CD4-positive, alpha-beta T cell (primary cell): Measurements from ENCODE around the gene KRTAP1-5. TPM values are rescaled to one million over a fixed set of nuclear protein-coding genes. Genes with fewer than 3 reads are reported as not detected.

Experiments used
- ATAC-seq: fragments of 200-7000 bp; cut with Tn5 transposase; one replicate; pipeline ENCODE4 v1.10.0; 2022; ENCODE audit warnings: mild to moderate bottlenecking; ENCODE audit not compliant: poor library complexity
- CTCF ChIA-PET: fragments of 350-600 bp; sonication (Branson Sonifier 250); formaldehyde crosslinking; loops from one replicate; lab custom pipeline; 2021; ENCODE audit warnings: antibody characterized with exemption, inconsistent platforms; lab: Charles Lee
- POLR2A ChIA-PET: fragments of 350-600 bp; sonication (Branson Sonifier 250); formaldehyde crosslinking; loops from one replicate; lab custom pipeline; 2021; ENCODE audit warnings: antibody characterized with exemption, inconsistent platforms; lab: Charles Lee
- DNase-seq, 14 experiments: peaks; one replicate each; pipeline ENCODE4 v3.0.0-alpha.2; 2013 to 2020; ENCODE audit warnings: mixed read lengths in 2 of 14
- H3K27ac ChIP-seq, 2 donors: one replicate each; pipeline versions ENCODE4 v1.5.1 to v1.7.0; 2013; ENCODE audit warnings: low read length in 2 of 2, low read depth in 1 of 2, mild to moderate bottlenecking in 1 of 2
- H3K27me3 ChIP-seq, 2 experiments: 1 replicate in 1 of 2; 2 replicates in 1 of 2; pipeline versions ENCODE4 v1.6.1 to v1.7.0; 2013; ENCODE audit warnings: low read length in 2 of 2, control low read depth in 1 of 2, mild to moderate bottlenecking in 1 of 2, moderate library complexity in 1 of 2; ENCODE audit not compliant: insufficient read depth in 2 of 2, control insufficient read depth in 1 of 2
- H3K36me3 ChIP-seq: one replicate; pipeline ENCODE4 v1.6.1; 2013; ENCODE audit warnings: low read length, control low read depth; ENCODE audit not compliant: insufficient read depth
- H3K4me1 ChIP-seq: one replicate; pipeline ENCODE4 v1.6.1; 2013; ENCODE audit warnings: low read length, control low read depth; ENCODE audit not compliant: insufficient read depth
- H3K4me3 ChIP-seq: one replicate; pipeline ENCODE4 v1.5.1; 2013; ENCODE audit warnings: mild to moderate bottlenecking, low read length, moderate library complexity
- H3K9me3 ChIP-seq, 2 experiments: 1 replicate in 1 of 2; 2 replicates in 1 of 2; pipeline versions ENCODE4 v1.6.1 to v1.7.0; 2013; ENCODE audit warnings: low read length in 2 of 2, mild to moderate bottlenecking in 2 of 2, control low read depth in 1 of 2, moderate library complexity in 1 of 2; ENCODE audit not compliant: control insufficient read depth in 1 of 2, insufficient read depth in 1 of 2
- H3K27ac Mint-ChIP-seq: one replicate; pipeline ENCODE4 v1.8.0; 2020; ENCODE audit warnings: mixed read lengths
- H3K27me3 Mint-ChIP-seq: one replicate; pipeline ENCODE4 v1.8.0; 2021; ENCODE audit warnings: mixed read lengths
- H3K36me3 Mint-ChIP-seq: one replicate; pipeline ENCODE4 v1.8.0; 2021; ENCODE audit warnings: low read depth, mixed read lengths
- H3K4me1 Mint-ChIP-seq: one replicate; pipeline ENCODE4 v1.8.0; 2021; ENCODE audit warnings: low read depth, mixed read lengths
- H3K4me3 Mint-ChIP-seq: one replicate; pipeline ENCODE4 v1.8.0; 2020; ENCODE audit warnings: mild to moderate bottlenecking, mixed read lengths
- H3K9me3 Mint-ChIP-seq: one replicate; pipeline ENCODE4 v1.8.0; 2020; ENCODE audit warnings: mixed read lengths
- CTCF ChIP-seq: fragments of 200-600 bp; IDR thresholded peaks from one replicate; pipeline ENCODE4 v1.8.0; 2022; ENCODE audit warnings: antibody characterized with exemption, mild to moderate bottlenecking
- intact Hi-C, 2 experiments: fragments of 100-400 bp; cut with DNase I in 1 of 2; cut with micrococcal nuclease in 1 of 2; formaldehyde crosslinking; loops; one replicate each; pipeline versions ENCODE4 v1.15.1 to v1.9.0; 2023 to 2025; cut with DNase I, micrococcal nuclease
- total RNA-seq, 174 experiments: library from RNA in 2 of 174; stranded (reverse) in 2 of 174; gene quantifications; one replicate each; pipeline ENCODE4 v1.2.3 and lab custom pipeline; 2021 to 2026

Gene KRTAP1-5
- total RNA-seq, 2 experiments from 2014 or later: not detected

- no peak for TF ChIP-seq CTCF
- no peak overlapping the region for H3K27ac Mint-ChIP-seq
- H3K4me1 Mint-ChIP-seq: no peaks in the 10 kb centered on the region
- no peaks in the 10 kb centered on the region for H3K36me3 ChIP-seq
- no peak for ATAC-seq
- ChIA-PET POLR2A (no interaction called here), CTCF (no interaction called here)
- H3K4me3 Mint-ChIP-seq: no peak overlapping the region
- H3K27ac ChIP-seq: no peak overlapping the region
- no peak for DNase-seq
- no peaks in the 10 kb centered on the region for H3K27me3 ChIP-seq
- intact Hi-C loops: no loop called here
- no peak overlapping the region for H3K4me3 ChIP-seq
- no peaks in the 10 kb centered on the region for H3K4me1 ChIP-seq
- H3K36me3 Mint-ChIP-seq: no peaks in the 10 kb centered on the region
- H3K27me3 Mint-ChIP-seq: peaks cover 39% of the 10 kb centered on the region
- H3K9me3 ChIP-seq: no peaks in the 10 kb centered on the region
- peaks cover 7% of the 10 kb centered on the region for H3K9me3 Mint-ChIP-seq
Measured at GRCh38 chr17:41054025-41054424, 27.0 kb upstream of the KRTAP1-5 start.

GRCh38 chr17:41052566-41052965 lies 25.6 kb upstream of the KRTAP1-5 start:
- H3K4me1 Mint-ChIP-seq: no peaks in the 10 kb centered on the region
- Histone ChIP-seq H3K27ac (no peak overlapping the region), H3K4me3 (no peak overlapping the region), H3K27me3 (peaks cover 0 to 5% of the 10 kb centered on the region in 2 experiments), H3K9me3 (no peaks in the 10 kb centered on the region), H3K36me3 (no peaks in the 10 kb centered on the region), H3K4me1 (no peaks in the 10 kb centered on the region)
- no peaks in the 10 kb centered on the region for H3K36me3 Mint-ChIP-seq
- ATAC-seq (no peak), DNase-seq (no peak)
- no peak overlapping the region for H3K4me3 Mint-ChIP-seq
- H3K27ac Mint-ChIP-seq: no peak overlapping the region
- ChIA-PET POLR2A (no interaction called here), CTCF (no interaction called here)
- H3K9me3 Mint-ChIP-seq: peaks cover 5% of the 10 kb centered on the region
- intact Hi-C loops: no loop called here
- peaks cover 41% of the 10 kb centered on the region for H3K27me3 Mint-ChIP-seq
- no peak for TF ChIP-seq CTCF

GRCh38 chr17:41049110-41049509 lies 22.1 kb upstream of the KRTAP1-5 start:
- Histone ChIP-seq H3K4me1 (no peaks in the 10 kb centered on the region), H3K27ac (no peak overlapping the region), H3K4me3 (no peak overlapping the region), H3K36me3 (no peaks in the 10 kb centered on the region), H3K27me3 (peaks cover 0 to 10% of the 10 kb centered on the region in 2 experiments), H3K9me3 (no peaks in the 10 kb centered on the region)
- DNase-seq: no peak
- POLR2A ChIA-PET: no interaction called here
- Mint-ChIP-seq H3K4me1 (no peaks in the 10 kb centered on the region), H3K4me3 (no peak overlapping the region), H3K9me3 (no peaks in the 10 kb centered on the region), H3K27me3 (peaks cover 40% of the 10 kb centered on the region), H3K36me3 (no peaks in the 10 kb centered on the region), H3K27ac (no peak overlapping the region)
- TF ChIP-seq CTCF: no peak
- intact Hi-C loops: no loop called here
- CTCF ChIA-PET: no interaction called here
- ATAC-seq: no peak
